Activated naive CD4-positive, alpha-beta T cell treated with Interleukin-2 at 50 U/mL for 16 hours (primary cell): ENCODE measurements around the gene ADAMTS20.
"Not testable (repeated sequence)": the region's sequence is repeated elsewhere in the genome, so short reads cannot be mapped to it uniquely, and the experiment has no call there.

Source experiments
- DNase-seq: peaks from one replicate; pipeline ENCODE4 v3.0.0-alpha.2; 2020

Gene ADAMTS20, protein sequence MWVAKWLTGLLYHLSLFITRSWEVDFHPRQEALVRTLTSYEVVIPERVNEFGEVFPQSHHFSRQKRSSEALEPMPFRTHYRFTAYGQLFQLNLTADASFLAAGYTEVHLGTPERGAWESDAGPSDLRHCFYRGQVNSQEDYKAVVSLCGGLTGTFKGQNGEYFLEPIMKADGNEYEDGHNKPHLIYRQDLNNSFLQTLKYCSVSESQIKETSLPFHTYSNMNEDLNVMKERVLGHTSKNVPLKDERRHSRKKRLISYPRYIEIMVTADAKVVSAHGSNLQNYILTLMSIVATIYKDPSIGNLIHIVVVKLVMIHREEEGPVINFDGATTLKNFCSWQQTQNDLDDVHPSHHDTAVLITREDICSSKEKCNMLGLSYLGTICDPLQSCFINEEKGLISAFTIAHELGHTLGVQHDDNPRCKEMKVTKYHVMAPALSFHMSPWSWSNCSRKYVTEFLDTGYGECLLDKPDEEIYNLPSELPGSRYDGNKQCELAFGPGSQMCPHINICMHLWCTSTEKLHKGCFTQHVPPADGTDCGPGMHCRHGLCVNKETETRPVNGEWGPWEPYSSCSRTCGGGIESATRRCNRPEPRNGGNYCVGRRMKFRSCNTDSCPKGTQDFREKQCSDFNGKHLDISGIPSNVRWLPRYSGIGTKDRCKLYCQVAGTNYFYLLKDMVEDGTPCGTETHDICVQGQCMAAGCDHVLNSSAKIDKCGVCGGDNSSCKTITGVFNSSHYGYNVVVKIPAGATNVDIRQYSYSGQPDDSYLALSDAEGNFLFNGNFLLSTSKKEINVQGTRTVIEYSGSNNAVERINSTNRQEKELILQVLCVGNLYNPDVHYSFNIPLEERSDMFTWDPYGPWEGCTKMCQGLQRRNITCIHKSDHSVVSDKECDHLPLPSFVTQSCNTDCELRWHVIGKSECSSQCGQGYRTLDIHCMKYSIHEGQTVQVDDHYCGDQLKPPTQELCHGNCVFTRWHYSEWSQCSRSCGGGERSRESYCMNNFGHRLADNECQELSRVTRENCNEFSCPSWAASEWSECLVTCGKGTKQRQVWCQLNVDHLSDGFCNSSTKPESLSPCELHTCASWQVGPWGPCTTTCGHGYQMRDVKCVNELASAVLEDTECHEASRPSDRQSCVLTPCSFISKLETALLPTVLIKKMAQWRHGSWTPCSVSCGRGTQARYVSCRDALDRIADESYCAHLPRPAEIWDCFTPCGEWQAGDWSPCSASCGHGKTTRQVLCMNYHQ (N-terminal part only)

DNA sequence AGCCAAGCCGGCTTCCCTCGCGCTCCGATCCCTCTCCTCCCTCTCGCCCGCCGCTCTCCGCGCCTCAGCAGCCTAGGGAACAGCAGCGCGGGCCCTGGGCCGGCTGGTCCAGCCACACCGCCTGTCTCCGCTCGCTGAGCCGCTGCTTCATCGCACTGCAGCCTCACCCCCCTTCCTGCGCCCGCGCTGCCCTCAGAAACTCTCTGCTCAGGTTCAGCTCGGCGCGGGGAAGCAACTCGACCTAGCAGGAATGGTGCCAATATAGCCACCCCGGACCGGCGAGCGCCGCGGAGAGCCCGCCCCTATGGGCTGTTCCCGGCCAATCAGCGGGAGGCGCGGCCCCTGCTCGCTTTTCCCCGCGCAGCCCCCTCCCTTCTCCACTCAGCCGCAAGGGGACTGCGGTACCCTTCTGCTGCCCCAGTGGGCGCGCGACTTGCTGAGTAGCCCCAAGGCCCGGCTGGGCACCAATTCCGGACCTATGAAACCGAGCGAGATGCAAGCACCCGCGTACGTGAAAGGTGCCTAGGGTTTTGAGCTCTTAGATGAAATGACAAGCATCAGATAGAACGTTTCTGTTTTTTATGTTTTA lies at the start of gene ADAMTS20:
ADAMTS20 (minus strand) TSS at position 233 of the 589 bp plus-strand sequence. CDS start 282 bp downstream, outside the sequence.
- DNase-seq: no peak

DNA sequence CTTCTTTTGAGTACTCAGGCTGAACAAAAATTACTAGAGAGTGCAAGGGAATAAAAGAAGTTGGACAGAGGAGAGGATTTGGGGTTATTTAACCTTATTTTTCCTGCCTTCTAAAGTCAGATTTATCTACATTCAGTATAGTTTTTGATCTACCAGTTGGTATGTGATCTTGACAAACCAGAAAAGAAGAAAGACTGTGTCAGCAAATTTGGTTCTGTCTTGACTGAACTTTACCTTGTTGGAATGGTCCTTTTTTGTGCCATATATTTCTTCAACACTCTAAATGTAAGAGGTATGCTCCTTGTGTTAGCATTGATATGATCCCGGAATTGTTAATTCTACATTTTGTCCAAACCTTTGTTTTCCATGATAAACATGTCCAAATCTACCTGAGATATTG lies 47.7 kb upstream of the ADAMTS20 start:
- no peak for DNase-seq

DNA sequence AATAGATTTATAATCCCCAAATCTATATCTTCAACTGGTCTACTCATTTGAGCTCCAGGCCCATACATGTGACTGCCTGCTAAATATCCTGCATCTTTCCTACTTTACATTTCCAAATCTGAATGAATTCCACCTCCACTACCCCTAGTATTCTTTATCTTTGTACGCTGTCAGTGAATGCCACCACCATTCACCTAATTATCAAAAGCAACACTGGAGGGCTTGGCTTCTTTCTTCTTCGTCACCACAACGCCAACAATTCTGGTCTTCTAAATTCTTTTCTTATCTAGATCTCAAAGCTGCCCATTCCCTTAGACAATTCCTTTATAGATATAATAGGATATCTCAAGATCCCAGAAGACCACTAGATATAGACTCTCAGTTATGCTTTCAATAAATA lies 47.1 kb upstream of the ADAMTS20 start:
- no peak for DNase-seq

DNA sequence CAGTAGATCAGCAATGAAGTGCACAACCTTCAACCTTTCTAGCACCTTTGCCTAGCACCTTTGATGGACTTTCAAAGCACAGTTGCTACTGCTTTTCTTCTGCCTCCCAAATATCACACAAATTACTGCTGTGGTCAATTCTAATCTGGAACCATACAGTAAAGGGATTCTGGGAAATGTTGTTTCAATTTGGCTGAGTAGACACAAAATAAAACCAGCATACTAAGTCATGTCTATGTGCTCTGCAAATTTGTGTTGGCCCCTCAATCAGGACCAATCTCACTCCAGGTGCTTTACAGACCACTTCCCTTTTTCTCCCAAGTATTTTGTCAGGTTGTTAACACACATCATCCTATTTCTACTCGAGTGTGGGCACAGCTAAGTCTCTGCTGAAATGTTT lies 38.3 kb upstream of the ADAMTS20 start:
- DNase-seq: no peak

DNA sequence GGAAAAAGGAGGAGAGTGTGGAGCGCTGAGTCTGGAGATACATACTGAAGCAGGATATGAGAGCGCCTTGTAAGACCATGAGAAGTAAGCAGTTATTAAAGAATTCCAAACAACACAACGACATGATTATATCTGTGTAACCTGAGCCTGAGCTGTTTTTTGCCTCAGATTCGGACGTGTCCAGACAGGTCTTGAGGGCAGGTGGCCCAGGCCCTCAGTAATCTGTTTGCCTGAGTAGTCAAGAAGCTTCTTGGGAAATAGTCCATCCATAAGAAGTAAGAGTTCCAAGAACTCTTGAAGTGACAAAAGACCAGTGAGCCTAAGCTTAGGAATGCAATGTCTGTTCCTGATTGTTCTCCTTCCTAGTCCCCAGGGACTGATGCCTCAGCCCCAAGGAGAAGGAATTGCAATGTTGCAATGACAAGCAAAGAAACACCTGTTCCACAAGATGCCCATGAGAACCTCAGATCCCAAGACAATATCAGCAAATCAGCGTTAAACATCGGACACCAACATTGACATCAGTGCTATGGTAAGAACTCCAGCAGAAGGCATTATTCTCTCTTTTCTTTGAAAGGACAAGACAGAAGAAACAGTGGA lies 34.7 kb upstream of the ADAMTS20 start:
- no peak for DNase-seq

DNA sequence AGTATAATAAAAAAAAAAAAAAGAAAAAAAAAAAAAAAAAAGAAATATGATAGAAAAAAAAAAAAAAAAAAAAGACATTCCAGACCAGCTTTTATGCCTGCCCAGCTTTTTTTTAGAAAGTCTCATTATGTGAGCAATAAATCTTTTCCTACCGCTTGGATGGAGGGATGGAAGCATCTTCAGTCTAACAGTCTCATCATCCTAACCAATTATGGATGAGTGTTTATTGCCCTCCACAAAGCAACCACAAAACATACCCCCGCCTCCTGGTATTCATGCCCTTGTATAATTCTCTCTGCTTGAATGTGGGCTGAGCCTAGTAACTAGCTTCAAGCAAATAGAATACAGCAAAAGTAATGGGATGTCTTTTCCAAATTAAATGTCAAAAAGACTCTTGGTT lies 33.7 kb upstream of the ADAMTS20 start:
- no peak for DNase-seq

DNA sequence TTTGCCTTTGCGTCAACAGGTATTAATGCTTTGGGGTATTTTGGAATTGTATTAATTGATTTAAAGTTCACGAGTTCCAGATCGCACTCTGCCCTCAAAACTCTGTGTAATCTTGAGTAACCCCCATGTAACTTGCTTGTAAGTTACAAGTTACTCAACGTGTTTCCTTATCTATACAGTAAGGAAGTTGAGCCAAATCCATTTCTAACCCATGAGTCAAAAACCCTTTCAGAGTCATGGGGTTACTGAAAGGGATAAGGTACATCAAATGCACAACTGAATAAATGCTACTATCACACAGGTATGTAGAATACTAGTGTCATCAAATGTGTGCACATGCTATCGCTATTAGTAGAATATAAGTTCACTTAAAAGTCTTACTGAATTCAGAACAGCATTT lies 28.6 kb upstream of the ADAMTS20 start:
- no peak for DNase-seq

DNA sequence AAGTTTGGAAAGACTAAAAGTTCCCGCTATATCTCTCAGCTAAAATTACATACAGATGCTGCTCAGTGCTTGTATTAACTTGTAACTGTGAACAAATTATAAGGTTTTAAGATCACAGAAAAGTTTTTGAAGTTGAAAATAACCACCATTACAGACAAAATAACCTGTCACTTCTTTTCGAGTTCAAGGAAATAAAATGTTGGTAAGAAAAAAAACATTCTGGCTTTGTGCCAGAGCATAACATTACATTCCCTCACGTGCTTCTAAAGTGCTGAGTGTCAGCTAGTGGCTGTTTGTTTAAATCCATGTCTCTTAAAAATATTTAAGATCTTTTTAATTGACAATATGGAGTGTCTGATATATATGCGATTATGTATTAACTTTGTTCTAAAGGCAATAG lies 27.2 kb upstream of the ADAMTS20 start:
- DNase-seq: no peak

DNA sequence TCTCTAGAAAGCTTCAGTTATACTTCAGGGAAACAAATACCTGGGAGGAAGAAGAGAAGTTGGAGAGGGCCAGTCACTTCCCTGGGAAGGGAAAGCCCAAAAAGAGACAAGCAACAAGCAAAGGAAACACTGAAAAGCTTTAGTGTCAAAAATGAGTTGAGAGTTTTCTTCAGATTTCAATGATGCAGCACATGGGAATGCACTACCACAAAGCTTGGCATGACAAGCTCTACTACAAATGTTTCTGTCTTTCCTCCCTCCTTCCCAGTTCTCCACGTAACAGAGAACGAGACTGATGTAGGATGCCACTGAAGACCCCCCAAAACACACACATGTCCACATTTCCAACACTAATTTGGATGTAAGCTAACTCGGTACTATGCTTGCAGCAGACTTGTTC lies 26.8 kb upstream of the ADAMTS20 start:
- DNase-seq: no peak

DNA sequence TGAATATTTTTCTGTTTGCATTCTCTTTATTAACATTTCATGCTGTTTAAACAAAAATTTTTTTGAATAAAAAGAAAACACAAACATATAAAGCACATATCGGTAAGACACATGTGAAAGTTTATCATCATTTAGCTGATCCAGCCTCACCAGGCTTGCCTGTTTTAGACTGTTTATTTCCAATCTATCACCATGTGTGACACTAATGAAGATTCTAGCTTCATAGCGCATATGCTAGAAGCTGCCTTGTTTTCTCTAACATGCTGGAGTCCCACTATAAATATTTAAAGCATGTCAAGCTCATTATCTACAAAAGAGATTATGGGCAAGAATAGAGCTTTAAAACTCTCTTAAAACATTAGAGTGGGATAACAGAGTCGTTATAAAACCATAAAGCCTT lies 25.4 kb upstream of the ADAMTS20 start:
- no peak for DNase-seq

DNA sequence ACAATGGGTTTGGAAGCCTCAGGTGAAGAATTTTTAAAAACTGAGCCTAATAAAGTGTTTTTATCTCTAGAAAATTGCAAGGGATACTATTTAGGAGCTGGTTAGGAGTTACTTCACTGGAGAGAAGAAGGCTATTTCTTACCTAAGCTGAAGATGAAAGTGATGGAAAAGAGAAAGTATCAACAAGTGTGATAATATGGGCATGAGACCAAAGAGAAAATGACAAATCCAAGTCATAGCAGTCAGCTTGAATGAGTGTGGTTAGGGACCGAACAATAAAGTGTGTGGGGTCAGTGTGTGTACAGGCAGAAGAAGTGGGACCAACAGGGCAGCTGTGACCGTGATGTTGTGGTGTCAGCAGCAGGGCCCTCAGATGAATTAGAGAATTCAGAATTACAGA lies 24.2 kb upstream of the ADAMTS20 start:
- no peak for DNase-seq

DNA sequence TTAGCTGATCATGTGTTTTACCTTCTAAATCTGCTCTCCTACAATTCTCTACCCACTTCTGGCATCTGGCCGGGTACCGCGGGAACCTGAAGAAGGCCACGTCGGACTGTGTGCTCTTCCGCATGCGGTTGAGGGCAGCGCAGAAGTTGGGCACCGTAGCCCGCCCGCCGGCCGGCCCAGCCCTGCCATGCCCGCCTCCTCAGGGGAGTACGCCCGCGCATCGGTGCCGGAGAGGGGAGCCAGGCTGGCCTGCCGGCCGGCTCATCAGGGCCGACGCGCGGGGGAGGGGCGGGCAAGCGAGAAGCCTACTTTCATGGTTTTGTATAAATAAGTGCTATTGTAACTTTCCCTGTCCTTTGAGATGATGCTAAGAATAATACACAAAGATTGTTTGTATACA lies 19.9 kb upstream of the ADAMTS20 start:
- DNase-seq: no peak

DNA sequence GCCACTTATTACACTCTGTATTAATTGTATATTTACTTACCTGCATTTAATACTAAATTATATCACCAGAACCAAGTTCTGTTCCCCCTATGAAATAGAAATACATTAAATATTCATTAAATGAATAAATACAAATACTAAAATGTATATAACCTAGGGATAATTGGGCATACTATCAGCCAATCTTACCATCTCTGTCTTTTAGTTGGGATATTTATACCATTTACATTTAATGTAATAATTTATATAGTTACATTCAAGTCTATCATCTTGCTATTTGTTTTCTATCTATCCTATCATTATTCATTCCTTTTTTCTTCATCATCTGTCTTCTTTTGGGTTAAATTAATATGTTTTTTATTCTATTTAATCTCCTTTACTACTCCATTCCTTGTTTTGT lies 4.1 kb upstream of the ADAMTS20 start:
- no peak for DNase-seq

DNA sequence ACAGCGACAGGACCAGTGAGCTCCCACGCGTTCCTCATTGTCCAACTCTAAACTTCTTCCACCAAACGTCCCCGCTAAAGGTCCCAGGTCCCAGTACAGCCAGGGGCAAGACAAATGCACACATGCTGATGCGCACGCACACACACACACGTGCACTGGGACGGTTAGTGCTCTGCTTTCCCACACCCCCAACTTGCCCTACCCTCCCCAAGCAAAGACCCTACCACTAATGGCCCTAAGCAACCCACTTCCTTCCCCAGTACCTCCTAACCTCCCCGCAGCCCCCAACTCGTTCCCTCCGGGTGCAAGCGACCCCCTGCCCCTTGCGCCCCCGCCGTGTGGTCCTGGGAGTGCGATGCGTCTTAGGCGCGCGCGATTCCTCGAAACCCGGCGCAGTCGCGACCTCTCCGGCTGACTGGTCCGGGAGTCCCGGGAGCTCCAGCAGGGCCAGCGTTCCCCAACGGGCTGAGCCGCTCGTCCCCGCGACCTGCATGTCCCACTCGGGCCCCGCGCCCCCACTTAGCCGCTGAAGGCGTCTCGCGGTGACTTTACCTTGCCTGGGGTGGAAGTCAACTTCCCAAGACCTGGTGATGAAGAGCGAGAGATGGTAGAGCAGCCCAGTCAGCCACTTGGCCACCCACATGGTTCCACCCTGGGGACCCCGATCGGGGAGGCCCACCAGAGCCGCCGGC lies 578 bp downstream of the ADAMTS20 start:
- DNase-seq: no peak

DNA sequence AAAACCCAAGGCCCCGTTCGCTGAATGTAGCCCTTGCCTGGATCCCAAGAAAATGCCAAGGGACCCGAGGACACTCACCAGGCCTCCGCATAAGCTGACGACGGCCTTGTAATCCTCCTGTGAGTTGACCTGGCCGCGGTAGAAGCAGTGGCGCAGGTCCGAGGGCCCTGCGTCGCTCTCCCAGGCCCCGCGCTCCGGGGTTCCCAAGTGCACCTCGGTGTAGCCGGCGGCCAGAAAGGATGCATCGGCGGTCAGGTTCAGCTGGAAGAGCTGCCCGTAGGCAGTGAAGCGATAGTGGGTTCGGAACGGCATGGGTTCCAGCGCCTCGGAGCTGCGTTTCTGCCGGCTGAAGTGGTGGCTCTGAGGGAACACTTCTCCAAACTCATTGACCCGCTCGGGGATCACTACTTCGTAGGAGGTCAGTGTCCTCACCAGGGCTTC lies 1.2 kb downstream of the ADAMTS20 start:
- no peak for DNase-seq

DNA sequence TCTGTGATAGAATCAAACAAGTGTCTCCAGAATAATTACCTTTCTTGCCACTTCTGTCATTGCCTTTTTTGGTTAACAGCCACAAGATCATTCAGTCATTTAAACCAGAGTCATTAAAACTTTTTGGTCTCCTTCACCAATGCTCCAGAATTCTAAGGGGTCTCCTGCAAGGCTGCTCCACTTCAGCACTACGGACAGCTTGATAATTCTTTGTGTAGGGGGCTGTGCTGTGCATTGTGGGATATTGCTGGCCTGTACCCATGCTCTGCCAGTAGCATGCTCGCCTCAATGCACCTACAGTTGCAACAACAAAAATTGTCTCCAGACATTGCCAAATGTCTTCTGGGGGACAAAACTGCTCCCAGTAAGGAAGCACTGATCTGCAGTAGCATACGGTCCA lies 7.3 kb downstream of the ADAMTS20 start:
- no peak for DNase-seq

DNA sequence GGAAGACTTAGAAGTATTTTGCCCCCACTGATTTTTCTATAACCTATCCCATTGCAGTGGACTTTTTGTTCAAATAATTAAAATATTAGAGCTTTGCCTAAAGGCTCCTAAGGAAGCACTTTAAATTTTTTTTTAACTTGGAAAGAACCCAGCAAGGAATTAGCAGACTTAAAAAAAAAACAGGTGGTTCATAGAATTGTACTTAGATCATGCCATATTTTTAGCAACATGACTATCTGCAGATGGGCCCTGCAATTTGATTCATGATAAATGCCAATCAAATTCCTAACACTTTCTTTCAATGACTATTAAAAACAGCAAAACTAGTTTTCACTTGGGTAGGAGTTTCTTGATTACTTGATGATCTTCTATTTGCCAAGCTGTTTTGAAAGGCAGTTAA lies 11.5 kb downstream of the ADAMTS20 start:
- no peak for DNase-seq

DNA sequence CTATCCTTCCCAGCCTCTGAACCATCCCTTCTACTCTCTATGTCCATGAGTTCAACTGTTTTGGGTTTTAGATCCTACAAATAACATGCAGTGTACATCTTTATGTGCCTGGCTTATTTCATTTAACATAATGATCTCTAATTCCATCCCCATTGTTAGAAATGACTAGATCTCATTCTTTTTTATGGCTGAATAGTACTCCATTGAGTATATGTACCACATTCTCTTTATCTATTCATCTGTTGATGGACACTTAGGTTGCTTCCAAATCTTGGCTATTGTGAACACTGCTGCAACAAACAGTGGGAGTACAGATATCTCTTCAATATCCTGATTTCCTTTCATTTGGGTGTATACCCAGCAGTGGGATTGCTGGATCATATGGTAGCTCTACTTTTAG lies 14.3 kb downstream of the ADAMTS20 start:
- DNase-seq: not testable (repeated sequence)

DNA sequence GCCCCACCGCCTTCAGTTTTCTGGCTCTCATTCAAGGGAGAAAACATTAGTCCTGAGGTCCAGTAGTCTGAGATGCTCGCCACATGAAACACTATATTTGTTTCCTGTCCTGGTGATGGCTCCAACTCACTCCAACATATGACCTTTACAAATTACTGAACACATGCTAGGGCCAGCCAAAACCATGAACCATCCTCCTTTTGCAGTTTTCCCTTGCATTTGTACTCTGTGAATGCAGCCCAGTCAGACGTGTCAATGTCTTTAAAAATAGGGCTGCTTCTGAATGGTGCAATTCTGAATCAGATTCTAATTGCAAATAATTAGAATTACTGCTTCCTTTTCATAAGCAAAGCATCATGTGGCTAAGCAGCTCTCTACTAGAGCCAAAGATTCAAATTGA lies 36.0 kb downstream of the ADAMTS20 start:
- no peak for DNase-seq

DNA sequence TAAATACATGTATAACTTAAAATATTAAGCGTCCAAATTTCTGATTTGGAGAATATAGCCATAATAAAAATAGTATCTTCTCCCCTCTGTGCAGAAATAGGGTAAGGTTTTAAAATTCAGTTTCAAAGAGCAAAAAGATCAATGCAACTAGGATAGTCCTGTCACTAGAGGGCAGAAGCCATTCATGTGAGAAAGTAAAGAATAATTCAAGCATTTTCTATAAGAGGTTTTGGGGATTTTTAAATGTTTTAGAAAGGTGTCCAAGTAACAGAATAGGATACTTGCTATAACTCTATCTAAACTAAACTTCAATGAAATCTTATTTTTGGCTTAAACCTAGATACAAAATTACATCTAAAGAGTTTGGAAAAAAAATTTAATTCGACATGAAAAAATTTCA lies 50.3 kb downstream of the ADAMTS20 start:
- DNase-seq: no peak

DNA sequence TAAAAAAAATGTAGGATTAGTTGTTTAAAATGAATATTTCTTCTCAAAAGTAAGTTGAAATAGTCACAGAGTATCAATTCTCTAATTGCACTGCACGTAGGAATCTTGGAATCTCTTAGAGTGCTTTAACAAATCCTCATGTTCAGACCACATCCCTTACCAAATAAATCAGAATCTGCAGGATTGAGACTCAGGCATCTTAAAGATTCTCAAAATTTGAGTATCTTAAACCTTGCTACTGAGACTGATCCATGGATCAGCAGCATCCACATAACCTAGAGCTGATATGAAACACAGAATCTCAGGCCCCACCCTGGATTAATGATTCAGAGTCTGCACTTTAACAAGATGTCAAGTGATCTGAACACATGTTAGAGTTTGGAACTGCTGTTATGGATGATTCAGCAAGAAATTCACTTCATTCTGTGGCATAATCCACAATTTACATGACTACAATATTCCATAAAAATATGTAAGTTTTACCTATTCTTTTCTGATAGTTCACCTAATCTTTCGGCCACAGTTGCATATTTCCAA lies 58.7 kb downstream of the ADAMTS20 start:
- no peak for DNase-seq
